Measurements from ENCODE around the gene ETV7.

The ETV7 gene

DNA sequence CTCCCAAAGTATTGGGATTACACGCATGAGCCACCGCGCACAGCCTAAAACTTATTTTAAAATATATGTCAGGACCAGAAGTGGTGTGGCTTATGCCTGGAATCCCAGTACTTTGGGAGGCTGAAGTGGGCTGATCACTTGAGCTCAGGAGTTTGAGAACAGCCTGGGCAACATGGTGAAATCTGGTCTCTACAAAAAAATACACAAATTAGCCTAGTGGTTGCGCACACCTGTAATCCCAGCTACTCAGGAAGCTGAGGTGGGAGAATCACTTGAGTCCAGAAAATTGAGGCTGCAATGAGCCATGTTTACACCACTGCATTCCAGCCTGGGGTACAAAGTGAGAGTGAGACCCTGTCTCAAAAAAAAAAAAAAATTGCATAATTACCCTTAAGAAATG lies 41.4 kb upstream of the ETV7 start:
- Histone ChIP-seq H3K4me3 (replicated peaks; ENCODE audit: low read depth, low read length) (no peak overlapping the region), H3K36me3 (ENCODE audit: control insufficient read depth, insufficient read depth, low read length) (no peaks in the 10 kb centered on the region), H3K27me3 (replicated peaks; ENCODE audit: control insufficient read depth, insufficient read depth, low read length) (no peaks in the 10 kb centered on the region)
- TF ChIP-seq, protein P1, sequence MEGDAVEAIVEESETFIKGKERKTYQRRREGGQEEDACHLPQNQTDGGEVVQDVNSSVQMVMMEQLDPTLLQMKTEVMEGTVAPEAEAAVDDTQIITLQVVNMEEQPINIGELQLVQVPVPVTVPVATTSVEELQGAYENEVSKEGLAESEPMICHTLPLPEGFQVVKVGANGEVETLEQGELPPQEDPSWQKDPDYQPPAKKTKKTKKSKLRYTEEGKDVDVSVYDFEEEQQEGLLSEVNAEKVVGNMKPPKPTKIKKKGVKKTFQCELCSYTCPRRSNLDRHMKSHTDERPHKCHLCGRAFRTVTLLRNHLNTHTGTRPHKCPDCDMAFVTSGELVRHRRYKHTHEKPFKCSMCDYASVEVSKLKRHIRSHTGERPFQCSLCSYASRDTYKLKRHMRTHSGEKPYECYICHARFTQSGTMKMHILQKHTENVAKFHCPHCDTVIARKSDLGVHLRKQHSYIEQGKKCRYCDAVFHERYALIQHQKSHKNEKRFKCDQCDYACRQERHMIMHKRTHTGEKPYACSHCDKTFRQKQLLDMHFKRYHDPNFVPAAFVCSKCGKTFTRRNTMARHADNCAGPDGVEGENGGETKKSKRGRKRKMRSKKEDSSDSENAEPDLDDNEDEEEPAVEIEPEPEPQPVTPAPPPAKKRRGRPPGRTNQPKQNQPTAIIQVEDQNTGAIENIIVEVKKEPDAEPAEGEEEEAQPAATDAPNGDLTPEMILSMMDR (IDR thresholded peaks at IDR 0.05; ENCODE audit: insufficient read depth, low read length, poor library complexity, severe bottlenecking) = peak; percentile 35
- no peak for DNase-seq (ENCODE audit: extremely low read depth, insufficient read length)

DNA sequence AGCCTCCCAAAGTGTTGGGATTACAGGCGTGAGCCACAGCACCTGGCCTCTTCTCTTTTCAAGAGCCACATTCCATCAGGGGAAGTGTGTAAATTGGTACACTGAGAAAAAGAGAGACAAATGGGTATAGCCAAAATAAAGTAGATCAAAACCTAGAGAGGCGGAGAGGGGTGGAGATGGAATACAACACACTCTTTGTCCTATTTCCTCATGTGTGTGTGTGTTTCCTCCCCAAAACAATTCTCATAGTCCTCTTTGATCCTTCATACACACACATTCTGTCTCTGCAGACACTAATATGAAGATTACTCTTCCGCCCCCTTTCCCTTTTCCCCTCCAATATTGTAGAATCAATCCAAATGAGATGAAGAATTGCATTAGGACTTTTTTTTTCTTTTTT lies 39.2 kb upstream of the ETV7 start:
- TF ChIP-seq, protein P1 (IDR thresholded peaks at IDR 0.05; ENCODE audit: insufficient read depth, low read length, poor library complexity, severe bottlenecking) = no peak

DNA sequence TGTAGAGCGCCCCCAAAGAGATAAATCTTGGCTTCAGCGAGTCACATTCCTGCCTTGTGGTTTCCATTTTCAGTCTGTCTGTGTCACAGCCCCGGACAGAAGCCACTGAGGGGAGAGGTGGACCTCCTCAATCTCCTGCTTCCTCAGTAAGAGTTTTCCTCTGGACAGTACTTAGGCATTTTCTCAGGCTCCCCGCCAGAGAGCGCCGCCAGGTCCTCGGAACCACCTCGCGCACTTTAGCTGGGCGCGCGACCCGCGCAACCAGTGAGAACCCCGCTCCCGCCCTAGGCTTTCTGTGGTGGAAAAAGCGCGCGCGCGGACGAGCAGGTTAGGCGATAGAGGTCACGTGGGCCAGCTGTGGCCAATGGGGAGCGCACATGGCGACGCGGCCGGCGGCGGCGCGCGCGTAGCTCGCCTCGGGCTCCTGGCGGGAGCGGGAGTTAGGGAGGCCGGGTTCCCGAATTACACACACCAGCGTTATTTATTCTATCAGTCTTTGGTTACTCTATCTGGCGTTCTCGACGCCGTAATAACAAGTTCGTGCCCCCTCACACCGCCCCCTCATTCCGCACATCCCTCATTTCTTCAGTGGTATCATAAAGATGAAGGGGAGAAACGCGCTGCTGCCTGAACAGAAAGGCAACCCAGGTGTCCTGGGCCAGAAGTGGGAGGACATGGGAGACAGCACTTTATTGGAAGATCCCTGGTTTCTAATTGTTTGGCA lies 35.8 kb upstream of the ETV7 start:
- Histone ChIP-seq H3K27me3 (replicated peaks; ENCODE audit: control insufficient read depth, insufficient read depth, low read length) (no peaks in the 10 kb centered on the region), H3K36me3 (ENCODE audit: control insufficient read depth, insufficient read depth, low read length) (no peaks in the 10 kb centered on the region), H3K4me3 (replicated peaks; ENCODE audit: low read depth, low read length) (peak overlapping the region; percentile 70)
- DNase-seq (ENCODE audit: extremely low read depth, insufficient read length) = peak; percentile 98
- TF ChIP-seq, protein P1 (IDR thresholded peaks at IDR 0.05; ENCODE audit: insufficient read depth, low read length, poor library complexity, severe bottlenecking) = peak; percentile 74

More for the DNA sequence above, 39.2 kb upstream of the ETV7 start:
- H3K27me3 ChIP-seq (replicated peaks; ENCODE audit: control insufficient read depth, insufficient read depth, low read length) = no peaks in the 10 kb centered on the region
- no peak overlapping the region for H3K4me3 ChIP-seq (replicated peaks; ENCODE audit: low read depth, low read length)
- DNase-seq (ENCODE audit: extremely low read depth, insufficient read length) = no peak
- H3K36me3 ChIP-seq (ENCODE audit: control insufficient read depth, insufficient read depth, low read length) = no peaks in the 10 kb centered on the region

DNA sequence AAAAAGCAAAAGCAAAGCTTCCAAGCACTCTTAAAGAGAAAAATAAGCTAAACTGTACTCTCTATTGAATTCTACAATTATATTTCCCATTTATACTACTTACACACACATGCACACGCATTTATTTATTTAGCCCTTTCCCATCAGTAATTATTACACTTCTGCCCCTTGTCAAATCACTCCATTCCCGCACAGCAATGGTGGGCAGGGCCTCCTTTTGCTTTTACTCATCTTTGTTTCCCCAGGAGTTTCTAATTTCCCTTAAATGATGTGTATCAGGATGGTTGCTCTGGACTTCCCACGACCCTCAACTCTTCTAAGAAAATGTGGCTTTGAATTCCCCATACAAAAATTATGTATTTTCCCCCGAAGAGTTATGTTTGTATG lies 35.2 kb upstream of the ETV7 start:
- Histone ChIP-seq H3K36me3 (ENCODE audit: control insufficient read depth, insufficient read depth, low read length) (no peaks in the 10 kb centered on the region), H3K27me3 (replicated peaks; ENCODE audit: control insufficient read depth, insufficient read depth, low read length) (no peaks in the 10 kb centered on the region), H3K4me3 (replicated peaks; ENCODE audit: low read depth, low read length) (peak overlapping the region; percentile 60)
- no peak for DNase-seq (ENCODE audit: extremely low read depth, insufficient read length)
- TF ChIP-seq, protein P1 (IDR thresholded peaks at IDR 0.05; ENCODE audit: insufficient read depth, low read length, poor library complexity, severe bottlenecking) = no peak

DNA sequence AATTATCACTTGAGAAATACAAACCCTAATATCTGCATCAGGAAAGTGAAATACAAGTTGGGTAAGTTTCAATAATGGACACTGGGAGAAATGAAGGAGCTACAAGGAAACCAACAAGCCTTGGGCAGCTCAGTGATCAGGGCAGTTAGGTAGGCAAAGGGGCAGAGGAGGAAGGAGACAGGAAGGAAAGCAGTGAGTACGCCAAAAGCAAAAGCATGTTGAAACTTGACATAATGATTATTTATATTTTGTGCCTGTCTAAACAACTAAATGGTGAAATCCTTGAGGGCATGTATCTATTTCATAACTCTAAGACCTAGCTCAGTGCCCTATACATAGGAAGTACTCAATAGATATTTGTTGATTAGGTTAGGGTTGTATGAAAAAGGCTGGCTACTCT lies 31.8 kb upstream of the ETV7 start:
- Histone ChIP-seq H3K27me3 (replicated peaks; ENCODE audit: control insufficient read depth, insufficient read depth, low read length) (no peaks in the 10 kb centered on the region), H3K4me3 (replicated peaks; ENCODE audit: low read depth, low read length) (no peak overlapping the region), H3K36me3 (ENCODE audit: control insufficient read depth, insufficient read depth, low read length) (no peaks in the 10 kb centered on the region)
- DNase-seq (ENCODE audit: extremely low read depth, insufficient read length) = no peak
- TF ChIP-seq, protein P1 (IDR thresholded peaks at IDR 0.05; ENCODE audit: insufficient read depth, low read length, poor library complexity, severe bottlenecking) = no peak

DNA sequence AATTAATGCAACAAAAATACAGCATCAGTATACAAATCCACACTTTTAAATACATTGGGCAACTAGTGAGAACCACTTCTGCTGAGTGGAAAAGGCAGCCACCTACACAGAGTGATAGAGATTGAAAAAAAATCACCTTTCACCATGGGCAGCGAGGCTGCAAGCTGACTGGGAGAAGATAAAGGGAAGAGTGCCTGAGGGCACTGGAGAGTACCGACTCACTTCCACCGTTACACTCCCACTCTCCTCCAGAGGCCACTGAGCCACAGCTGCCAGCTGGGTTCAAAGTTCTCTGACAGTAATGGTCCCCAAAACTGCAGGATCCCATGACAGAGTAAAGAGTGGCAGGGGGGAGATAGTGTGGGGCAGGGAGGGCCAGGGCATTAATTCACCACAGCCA lies 31.1 kb upstream of the ETV7 start:
- TF ChIP-seq, protein P1 (IDR thresholded peaks at IDR 0.05; ENCODE audit: insufficient read depth, low read length, poor library complexity, severe bottlenecking) = no peak
- no peaks in the 10 kb centered on the region for H3K27me3 ChIP-seq (replicated peaks; ENCODE audit: control insufficient read depth, insufficient read depth, low read length)
- H3K4me3 ChIP-seq (replicated peaks; ENCODE audit: low read depth, low read length) = no peak overlapping the region
- DNase-seq (ENCODE audit: extremely low read depth, insufficient read length) = no peak
- H3K36me3 ChIP-seq (ENCODE audit: control insufficient read depth, insufficient read depth, low read length) = no peaks in the 10 kb centered on the region

Data from GM06990 (cell line).